Stimulated activated CD8-positive, alpha-beta memory T cell treated with anti-CD3 and anti-CD28 coated beads, Interleukin-4, amount 100 ng/mL, for 4 hours (primary cell): ENCODE data around the gene WWOX.
"Not testable (repeated sequence)": the region's sequence is repeated elsewhere in the genome, so short reads cannot be mapped to it uniquely, and the experiment has no call there.

ENCODE experiments used
- DNase-seq, 2 donors: peaks; one replicate each; pipeline ENCODE4 v3.0.0-alpha.2; 2020; ENCODE audit warnings: low read depth in 2 of 2, low spot score in 1 of 2

WWOX gene

DNA sequence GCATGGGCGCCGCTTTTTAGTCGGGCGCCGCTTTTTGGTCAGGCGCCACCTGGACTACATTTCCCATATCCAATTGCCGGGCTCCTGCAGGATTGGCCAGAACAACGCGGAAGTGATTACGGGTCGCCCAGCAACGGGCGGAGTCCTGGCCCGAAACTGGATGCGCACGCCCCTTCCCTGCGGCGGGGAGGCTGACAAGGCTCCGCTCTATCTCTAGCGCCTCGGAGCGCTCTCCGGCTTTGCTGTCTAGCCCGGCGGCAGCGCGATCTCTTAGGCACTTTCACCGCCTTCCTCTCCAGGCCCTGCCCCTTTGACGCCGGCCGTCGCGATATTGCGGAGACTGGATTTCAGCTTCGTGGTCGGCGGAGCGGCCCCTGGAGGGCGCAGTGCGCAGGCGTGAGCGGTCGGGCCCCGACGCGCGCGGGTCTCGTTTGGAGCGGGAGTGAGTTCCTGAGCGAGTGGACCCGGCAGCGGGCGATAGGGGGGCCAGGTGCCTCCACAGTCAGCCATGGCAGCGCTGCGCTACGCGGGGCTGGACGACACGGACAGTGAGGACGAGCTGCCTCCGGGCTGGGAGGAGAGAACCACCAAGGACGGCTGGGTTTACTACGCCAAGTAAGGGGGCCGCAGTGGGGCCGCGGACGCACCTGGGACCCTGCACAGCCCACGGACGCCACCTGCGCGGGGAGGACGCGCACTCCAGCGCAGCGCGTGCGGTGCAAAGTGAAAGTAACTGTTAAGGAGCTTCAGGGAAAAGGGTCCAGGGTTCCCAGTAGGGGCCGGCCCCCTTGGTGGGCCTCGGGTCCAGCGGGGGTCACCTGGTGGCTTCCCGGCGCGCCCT is at the start of gene WWOX:
WWOX (plus strand) TSS at position 384 of the 841 bp plus-strand sequence.
- DNase-seq = peak; percentile 81 to 91

DNA sequence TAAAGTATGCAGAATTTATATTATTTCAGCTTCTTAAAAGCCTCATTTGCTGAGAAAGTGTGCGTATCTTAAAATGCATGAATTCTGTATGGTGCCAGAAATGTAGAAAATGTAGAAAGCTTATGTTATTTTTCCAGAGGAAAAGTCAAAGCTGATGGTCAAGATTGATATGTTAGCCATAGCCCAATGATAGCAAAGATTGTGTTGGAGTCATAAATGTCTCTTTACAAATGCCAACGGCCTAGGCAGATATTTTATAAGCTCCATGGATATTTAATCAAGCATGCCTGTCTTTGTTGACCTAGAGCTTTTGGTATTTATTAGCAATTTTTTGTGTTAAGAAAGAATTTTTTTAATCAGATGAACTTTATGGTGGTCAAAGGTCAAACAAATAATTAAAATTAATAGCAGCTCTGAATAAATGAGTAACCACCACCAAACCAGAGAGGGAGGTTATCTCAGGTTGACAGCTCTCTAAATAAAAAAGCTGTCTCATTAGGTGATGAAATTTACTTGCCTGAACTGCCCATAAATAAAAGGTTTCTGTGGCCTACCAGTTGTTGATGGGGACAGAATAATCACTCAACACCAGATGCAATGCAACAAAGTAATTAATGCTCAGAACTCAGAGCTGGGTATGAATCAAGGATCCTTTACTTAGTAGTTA is 48.6 kb upstream of the WWOX start:
- DNase-seq = no peak

DNA sequence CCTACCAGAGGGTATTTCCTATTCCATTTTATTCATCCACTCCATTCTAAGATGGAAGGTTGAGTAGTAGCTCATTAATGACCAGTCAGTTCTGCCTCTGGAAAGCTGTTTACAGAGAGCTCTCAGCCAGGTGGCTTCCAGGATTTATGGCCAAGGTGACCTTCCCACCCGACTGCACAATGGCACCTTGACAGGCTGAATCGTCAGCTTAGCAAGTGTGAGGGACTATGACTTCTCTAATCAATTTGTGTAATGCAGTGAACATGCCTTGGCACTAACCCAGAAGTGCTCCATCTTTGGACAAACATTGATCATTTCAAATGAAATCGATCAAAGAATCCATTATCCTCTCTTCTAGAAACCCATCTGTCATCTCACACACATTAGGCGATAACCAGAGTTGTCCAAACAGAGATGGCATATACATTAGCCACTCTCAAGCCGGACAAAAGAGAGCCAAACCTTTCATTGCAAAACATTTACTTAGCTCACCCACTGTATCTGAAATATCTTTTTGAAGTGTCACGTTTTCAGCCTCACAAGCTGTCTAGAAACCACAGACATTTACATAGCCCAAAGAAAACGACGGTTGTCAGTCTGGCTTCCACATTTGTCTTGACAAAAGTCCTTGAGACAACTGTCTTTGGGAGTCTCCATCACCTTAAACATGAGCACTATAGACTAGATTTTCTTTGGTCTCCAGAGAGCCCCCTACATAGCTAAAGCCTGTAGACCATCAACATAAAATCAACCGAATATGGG is 41.5 kb upstream of the WWOX start:
- DNase-seq = no peak

DNA sequence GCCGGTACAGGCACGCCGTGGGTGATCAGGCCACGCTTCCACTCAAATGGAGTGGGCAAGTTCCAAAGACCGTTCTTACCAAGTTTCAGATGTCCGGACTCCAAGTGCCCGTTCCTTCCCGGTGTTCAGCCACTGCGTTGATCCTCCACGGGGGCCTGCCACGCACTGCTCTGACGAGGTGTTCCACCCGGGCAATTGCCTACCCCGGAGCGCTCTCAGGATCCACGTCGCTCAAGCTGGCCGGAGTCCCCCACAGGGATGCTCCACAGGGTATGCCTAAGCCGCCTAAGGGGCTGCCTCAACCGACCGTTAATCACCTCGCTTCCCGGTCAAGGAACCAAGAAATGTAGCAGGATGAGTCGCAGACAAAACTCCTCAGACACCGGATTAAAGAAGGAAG is 39.6 kb upstream of the WWOX start:
- not testable (repeated sequence) for DNase-seq

DNA sequence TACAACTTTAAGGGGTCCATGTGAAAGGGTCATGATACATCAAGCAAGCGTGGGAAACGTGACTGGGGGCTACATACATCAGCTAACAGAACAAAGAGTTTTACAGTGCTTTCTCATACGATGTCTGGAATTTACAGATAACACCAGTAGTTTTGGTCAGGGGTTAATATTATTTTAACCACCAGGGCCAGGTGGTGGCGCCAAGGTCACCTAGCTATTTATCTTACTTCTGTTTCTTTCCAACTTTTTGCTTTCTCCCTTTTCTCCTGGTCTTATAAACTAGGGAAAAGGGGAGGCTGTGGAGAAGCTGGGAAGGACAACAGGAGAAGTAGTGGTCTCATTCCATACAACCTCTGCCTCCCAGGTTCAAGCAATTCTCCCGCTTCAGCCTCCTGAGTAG is 39.2 kb upstream of the WWOX start:
- no peak for DNase-seq

DNA sequence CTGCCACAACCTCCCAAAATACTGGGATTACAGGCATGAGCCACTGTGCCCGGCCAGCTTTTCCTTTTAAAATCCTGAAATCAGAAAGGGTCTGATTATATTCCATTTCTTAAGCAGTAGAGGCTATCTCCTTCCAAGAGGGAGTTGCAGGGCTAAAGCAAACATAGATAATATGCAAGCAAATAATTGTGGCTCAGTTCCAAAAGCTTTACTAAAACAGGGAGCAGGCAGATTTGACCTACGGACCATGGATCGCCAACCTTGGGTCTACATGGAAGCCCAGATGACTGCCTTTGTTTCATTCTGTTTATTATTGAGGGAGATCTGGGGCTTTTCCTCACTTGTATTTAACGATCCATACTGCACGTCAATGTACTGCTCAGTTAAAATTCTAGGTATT is 38.6 kb upstream of the WWOX start:
- no peak for DNase-seq

DNA sequence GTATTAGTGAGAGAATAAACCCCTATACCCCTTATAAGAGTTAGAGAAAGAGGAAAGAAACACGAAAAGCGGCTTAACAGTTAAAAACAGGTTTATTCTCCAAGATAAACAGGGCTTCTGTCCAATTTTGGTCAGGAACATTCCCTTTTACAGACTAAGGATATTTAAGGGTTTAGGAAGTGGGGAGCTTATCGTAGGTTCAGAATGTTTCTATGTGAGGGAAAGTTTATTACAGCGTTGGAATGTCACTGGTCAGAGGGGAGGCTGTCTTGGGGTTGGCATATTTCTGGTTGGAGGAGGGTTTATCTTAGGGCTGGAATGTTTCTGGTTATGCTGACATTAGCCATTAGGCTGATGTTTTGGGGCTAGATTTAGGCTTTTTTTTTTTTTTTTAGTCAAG is 34.1 kb upstream of the WWOX start:
- no peak for DNase-seq

DNA sequence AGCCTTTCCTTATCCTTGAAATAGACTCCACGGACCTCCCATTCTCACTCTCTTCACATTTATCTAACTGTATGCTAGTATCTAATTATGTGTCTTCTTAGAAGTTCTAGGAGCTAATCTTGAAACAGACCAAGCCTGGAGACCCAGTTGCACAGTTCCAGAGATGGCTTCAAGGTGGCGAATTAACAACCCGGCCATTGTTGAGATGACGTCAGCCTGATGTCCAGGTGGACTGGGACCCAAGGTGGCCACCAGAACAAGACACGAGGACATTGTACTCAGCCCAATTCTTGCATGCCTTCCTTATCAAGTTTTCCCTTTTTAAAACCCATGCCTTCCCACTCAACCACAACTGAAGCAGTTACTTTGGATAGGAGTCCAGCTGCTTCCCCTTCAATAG is 29.5 kb upstream of the WWOX start:
- DNase-seq = no peak

DNA sequence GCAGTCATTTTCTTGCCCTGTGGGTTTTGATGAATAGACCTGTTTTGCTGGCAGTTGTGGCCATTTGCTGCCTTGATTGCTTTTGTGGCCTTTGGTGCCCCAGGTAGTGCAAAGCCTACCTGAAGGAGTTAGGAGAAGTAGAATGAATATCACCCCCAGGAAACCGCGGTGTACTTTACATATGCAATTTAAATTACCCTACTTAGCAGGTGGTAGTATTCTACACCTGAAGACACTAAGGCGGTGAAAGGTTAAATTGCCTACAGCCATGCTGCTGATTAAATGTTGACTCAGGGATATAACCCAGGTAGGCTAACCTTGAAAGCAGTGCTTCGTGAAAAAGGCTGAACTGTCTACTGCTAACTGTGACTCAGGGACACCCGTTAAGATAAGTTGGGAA is 27.2 kb upstream of the WWOX start:
- DNase-seq = no peak

DNA sequence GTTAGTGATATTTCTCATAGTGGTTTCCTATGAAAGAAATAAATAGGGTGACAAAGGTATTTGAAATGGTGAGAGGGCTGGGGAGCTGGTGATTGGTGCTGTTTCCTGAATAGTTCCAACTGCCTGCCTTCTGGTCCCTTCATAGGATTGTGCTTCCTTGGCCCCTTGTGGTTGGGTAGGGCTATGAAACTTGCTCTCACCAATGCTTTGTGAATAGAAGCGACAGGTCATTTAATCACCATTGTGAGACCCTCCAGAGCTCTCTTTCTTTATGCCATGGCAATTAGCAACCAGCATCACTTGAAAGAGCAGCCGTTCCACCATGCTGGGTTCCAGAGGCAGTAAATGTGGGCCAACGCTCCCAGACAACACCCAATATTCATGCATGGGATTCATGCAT is 23.7 kb upstream of the WWOX start:
- no peak for DNase-seq

DNA sequence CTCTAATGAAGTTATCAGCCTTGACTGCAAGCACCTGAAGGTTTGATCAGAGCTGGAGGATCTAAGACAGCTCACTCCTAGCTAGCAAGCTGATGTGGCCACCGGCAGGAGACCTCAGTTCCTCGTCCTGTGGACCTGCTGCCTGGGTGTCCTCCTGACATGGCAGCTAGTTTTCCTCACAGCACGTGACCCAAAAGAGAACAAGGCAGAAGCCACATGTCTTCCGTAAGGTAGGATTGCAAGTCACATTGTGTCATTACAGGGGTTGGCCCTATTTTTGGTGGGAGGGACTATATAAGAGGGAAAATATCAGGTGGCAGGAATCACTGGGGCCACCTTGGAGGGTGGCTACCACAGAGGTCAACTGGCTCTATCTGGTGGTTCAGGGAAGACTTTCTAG is 18.1 kb upstream of the WWOX start:
- no peak for DNase-seq

DNA sequence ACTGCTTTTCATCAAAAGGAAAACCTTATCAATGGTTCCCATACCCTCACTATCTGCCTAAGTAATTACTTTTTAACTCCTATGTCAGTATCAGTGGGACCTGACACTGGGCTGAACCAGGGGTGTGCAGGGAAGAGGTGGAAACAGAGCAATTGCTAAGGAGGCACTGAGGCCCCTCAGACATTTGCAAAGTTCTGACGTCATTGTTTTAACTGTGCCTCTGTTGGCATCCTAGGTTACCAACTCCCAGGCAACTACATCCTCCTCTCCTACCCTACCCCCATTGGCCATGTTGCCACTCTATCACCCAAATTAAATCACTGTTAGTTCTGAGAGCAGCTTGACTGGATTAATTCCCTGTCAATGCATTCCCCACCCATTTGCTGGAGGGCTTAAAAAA is 8.0 kb upstream of the WWOX start:
- no peak for DNase-seq

DNA sequence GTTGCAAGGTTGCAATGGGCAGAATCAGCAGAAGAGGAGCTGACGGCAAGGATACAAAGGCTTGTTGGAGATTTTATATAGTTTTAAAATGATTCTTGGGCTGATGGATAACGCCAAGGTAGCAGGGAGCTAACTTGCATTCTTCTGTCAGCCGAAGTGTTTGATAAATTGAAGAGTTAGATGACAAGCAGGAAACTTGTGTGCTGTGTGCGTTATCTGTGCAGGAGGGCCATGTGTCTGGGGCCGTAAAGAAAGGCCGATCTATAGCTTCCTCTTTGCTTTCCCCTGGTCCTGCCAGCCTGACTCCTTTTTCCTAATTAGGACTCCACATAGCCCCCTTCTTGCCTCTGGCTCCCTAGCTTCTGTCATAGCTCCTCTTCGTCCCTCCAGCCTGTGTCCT is 6.7 kb upstream of the WWOX start:
- DNase-seq = no peak

DNA sequence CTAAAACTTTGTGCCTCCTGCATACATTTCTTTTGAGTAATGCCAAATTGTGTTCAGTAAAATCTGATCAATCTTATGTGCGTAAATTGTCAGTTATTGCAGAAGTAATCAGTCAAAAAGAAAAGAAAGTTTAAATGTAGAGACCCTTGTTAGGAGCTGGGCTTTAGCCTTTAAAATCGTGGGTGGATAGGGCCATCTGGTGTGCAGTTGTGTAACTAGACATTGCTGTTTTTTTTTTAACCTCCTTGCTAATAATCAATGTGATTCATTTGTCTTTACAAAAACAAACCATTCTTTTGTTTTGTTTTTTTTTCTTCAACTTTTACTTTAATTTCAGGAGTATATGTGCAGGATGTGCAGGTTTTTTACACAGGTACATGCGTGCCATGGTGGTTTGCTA is 5.3 kb upstream of the WWOX start:
- DNase-seq = no peak

DNA sequence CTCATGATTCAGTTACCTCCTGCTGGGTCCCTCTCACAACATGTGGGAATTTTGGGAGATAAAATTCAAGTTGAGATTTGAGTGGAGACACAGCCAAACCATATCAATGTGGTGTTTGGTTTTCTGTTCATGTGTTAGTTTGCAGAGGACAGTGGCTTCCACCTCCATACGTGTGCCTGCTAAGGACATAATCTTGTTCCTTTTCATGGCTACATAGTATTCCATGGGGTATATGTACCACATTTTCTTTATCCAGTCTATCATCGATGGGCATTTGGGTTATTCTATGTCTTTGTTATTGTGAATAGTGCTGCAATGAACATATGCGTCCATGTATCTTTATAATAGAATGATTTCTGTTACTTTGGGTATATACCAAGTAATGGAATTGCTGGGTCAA is 4.5 kb upstream of the WWOX start:
- DNase-seq = no peak

DNA sequence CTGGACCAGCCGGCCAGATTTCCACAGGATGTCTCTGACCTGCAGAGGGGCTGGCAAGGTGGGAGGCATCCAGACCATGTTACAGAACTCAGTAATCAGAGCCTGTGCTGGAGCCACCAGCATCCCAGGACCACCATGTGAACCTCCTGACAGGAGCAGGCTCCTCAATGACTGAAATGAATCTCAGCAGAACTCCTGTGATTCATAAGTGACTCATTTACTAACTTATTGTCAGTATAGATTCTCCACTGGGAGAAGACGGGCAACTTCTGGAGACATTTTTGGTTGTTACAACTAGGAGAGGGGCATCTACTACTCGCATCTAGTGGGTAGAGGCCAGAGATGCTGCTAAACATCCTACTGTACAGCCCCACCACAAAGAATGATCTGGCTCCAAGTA is 3.1 kb upstream of the WWOX start:
- no peak for DNase-seq

DNA sequence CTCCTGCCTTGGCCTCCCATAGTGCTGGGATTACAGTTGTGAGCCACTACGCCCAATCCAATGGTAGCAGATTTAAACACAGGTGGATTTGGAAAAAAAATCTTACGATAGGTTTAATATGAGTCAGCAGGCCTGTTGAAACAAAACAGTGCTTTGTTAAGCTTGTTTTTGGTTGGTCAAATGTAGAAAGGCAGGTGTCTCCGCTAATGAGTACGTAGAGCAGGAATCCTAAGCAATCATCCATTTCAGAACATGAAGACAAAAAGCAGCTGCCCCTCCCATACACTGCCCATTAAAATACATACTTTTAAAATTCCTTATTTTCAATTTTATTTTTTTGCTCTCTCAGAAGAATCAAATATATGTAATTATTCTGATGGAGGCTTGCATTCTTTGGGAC is 1.9 kb upstream of the WWOX start:
- DNase-seq = no peak

DNA sequence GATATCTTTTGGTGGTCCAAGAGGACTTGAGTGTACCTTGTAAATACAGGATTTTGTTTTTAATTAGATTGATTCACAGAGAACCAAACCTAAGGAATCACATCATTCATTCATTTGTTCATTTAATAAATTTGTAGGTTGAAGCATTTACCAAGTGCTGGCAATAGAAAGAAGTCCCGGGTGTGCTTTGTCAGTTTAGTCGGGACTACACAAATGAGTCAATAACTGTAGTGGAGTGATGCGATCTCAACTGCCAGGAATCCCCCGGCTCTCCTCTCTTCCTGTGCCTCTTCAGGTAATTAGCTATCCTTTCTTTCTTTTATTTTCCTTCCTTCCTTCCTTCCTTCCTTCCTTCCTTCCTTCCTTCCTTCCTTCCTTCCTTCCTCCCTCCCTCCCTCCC is 1.4 kb upstream of the WWOX start:
- DNase-seq = no peak

DNA sequence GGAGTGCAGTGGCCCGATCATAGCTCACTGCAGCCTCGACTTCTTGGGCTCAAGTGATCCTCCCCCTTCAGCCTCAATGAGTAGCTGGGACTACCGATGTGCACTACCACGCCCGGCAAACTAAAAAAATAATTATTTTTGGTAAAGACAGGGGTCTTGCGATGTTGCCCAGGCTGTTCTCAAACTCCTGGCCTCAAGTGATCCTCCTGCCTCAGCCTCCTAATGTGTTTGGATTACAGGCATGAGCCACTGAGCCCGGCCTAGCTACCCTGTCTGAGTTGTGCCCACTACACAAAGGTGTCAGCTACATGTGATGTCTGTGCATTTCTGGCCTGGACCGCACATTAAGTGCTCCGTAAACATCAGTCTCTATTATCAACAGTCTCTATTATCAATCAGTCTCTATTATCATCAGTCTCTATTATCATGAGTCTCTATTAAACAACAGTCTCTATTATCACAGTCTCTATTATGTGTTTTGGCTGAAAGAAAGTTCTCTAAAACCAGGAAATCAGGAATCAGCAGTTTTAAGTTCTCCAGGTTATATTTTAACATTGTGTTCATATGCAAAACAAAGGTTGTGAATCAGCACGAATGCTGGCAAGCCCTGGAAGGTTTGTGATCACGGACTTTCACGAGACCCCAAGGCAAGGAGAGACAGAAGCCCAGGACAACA is 721 bp upstream of the WWOX start:
- no peak for DNase-seq

DNA sequence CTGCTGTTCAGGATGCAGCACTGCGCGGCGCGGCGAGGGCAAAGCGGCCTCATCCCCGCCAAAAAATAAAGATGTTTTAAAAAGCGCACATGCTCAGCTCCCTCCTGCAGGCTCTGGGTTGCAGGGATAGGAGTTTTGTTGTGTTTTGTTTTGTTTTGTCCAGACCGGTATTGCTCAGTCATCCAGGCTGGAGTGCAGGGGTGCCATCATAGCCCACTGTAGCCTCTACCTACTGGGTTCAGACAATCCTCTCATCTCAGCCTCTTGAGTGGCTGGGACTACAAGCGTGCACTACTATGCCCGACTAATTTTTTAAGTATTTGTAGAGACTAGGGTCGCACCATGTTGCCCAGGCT is 636 bp downstream of the WWOX start:
- no peak for DNase-seq

DNA sequence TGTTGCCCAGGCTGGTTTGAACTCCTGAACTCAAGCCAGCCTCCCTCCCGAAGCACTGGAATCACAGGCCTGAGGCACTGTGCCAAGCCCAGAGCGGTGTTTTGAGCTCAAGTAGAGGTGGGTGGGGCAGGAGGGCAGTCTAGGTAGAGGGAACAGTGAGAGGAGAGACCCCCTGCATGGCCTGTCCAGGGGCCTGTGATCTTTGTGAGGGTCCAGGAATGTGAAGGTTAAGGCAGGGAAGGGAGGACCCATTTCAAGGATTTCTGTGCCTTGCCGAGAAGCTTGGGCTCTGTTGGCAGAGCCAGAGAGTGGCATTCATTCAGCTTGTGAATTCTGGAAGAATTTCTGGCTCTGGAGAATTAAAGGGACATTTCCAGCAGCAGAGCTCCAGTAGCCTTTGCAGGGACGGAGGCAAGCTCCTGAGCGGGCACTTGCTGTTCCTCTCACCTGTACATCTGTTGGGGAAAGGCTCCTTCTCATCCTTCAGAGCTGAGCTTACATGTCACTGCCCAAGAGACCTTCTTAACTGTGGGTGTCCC is 2.7 kb downstream of the WWOX start:
- no peak for DNase-seq
